ENCODE data around the gene GCK. TPM values are rescaled to one million over a fixed set of nuclear protein-coding genes. Genes with fewer than 3 reads are reported as not detected.

The GCK gene
- total RNA-seq, 1 experiment from 2014 or later = not detected

DNA sequence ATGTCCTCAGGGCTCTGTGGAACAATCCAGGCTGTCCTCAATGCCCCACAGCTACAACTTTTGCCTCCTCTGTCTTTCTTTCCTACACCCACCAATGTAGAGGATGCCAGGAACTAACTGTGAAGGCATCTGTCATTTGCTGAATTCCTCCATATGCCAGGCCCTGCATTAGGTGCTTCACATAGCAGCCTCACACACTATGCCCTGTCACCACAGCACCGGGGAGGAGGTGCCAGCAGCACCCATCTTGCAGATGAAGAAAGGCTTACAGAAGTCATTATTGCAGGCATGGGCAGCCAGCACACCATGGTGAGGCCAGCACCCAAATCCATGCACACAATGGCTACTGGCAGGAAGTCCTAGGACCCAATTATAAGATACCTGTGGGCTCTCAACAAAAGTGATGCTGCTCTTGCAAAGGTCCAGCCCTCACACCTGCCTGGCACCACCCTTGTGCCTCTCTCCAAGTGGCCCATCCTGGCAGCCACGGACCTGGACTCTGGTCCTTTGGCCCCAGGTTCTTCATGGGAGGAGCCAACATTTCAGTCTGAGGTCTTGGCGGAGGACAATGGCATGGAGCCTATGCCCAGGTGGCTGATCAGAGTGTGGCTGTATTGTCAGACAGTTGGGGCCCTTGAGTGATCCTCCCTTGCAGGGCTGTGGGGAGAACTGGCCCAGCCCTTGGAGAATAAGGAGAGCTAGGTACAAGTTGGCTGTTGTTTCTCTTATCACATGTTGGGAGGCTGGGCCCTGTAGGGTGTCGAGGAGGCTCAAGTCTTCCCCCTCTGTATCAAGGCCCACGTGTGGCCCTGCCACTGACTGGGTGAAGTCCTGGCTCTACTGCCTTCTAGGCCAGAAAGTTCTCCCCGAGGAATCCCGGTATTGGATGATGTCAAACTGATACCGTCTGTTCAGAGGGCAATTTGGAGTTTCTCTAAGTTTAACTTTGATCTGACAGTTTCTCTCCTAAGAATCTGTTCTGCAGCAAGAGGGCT is 33.8 kb downstream of the GCK start:
- no peak for DNase-seq
- H3K4me3 ChIP-seq = no peak overlapping the region
- H3K27me3 ChIP-seq = no peaks in the 10 kb centered on the region
- H3K9me3 ChIP-seq = no peaks in the 10 kb centered on the region
- H3K36me3 ChIP-seq = no peaks in the 10 kb centered on the region

DNA sequence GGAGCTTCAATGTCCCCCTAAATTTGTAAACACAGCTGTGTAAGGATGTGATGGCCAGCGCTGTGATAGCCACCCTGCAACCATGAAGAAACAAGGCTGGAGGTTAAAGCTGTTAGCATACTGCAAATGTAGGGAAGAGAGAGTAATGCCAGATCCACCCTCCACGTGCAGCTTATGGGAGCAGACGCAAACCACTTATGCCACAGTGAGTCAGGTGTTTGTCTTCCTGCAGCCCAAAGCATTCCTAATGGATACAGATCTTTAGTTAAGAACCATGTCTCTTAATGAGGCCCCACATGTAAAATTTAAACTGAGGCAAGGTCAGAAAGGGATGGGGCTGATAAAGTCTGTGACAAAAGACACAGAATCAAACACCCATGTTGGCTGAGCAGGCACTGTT is 34.5 kb downstream of the GCK start:
- H3K27me3 ChIP-seq = no peaks in the 10 kb centered on the region
- no peaks in the 10 kb centered on the region for H3K36me3 ChIP-seq
- no peak for DNase-seq
- H3K9me3 ChIP-seq = no peaks in the 10 kb centered on the region
- no peak overlapping the region for H3K4me3 ChIP-seq

- DNase-seq = no peak
- Histone ChIP-seq H3K36me3 (no peaks in the 10 kb centered on the region), H3K27me3 (no peaks in the 10 kb centered on the region), H3K4me3 (no peak overlapping the region), H3K9me3 (no peaks in the 10 kb centered on the region)
These were observed 35.3 kb downstream of the GCK start for GRCh38 chr7:44153948-44154335.

DNA sequence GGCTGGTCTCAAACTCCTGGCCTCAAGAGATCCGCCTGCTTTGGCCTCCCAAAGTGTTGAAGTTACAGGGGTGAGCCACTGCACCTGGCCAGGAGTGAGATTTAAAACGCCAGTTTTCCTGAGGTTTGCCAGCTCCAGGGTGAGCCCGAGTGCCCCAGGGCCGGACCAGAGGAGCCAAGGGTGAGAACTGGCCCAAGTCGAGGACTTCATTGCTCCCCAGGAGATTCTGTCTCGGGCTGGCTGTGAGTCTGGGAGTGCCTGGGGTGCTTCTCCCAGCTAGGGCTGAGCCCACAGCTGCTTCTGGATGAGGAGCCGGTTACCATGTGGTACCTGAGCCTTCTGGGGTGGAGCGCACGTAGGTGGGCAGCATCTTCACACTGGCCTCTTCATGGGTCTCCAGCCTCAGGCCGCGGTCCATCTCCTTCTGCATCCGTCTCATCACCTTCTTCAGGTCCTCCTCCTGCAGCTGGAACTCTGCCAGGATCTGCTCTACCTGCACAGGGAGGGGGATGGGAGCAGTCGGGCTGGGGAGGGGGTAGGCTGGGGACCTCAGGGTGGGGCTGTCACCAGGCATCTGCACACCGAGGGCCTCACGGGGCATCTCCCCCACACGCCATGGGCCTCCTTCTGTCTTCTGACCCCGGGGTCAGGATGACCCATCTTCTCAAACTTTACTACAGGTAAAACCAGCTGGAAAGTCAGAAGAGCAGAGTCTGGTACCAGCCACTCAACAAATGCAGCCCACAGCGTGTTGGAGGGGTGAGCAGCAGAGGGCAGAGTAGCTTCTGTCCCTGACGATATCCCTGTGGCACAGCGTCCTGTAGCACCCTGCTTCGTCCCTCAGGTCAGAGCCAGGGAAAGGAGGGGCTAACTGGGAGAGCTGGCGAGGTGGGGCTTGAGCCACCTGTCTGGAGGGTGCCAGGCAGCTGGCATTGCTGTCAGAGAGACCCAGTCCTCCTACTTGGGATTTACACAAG is 36.0 kb downstream of the GCK start:
- Histone ChIP-seq H3K9me3 (no peaks in the 10 kb centered on the region), H3K4me3 (no peak overlapping the region), H3K36me3 (no peaks in the 10 kb centered on the region), H3K27me3 (no peaks in the 10 kb centered on the region)
- DNase-seq = no peak

DNA sequence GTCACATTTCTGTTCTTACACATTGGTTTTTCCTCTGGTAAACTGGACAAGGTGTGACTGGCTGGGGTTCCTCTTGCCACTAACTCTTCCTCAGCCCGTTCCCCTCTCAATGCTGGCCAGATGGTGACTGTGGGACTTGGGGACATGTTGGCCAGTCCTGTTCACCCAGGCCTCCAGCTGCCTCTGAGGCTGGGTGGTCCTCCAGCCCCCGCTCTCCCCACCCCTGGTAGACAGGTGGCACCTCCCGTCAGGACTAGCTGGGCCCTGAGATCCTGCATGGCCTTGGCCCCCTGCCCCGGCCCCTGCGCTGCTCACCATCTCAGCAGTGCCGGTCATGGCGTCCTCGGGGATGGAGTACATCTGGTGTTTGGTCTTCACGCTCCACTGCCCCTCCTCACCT is 37.3 kb downstream of the GCK start:
- H3K27me3 ChIP-seq = no peaks in the 10 kb centered on the region
- no peak for DNase-seq

GRCh38 chr7:44150966-44151941 is 38.0 kb downstream of the GCK start:
- Histone ChIP-seq H3K36me3 (no peaks in the 10 kb centered on the region), H3K27me3 (no peaks in the 10 kb centered on the region), H3K9me3 (no peaks in the 10 kb centered on the region), H3K4me3 (no peak overlapping the region)
- no peak for DNase-seq

More for the DNA sequence above, 37.3 kb downstream of the GCK start:
- H3K9me3 ChIP-seq = no peaks in the 10 kb centered on the region
- H3K4me3 ChIP-seq = no peak overlapping the region
- no peaks in the 10 kb centered on the region for H3K36me3 ChIP-seq

GRCh38 chr7:44150466-44150832 is 38.8 kb downstream of the GCK start:
- no peaks in the 10 kb centered on the region for H3K36me3 ChIP-seq
- H3K4me3 ChIP-seq = no peak overlapping the region
- DNase-seq = no peak
- H3K27me3 ChIP-seq = no peaks in the 10 kb centered on the region
- no peaks in the 10 kb centered on the region for H3K9me3 ChIP-seq

GRCh38 chr7:44149571-44150465 is 39.4 kb downstream of the GCK start:
- Histone ChIP-seq H3K9me3 (no peaks in the 10 kb centered on the region), H3K27me3 (no peaks in the 10 kb centered on the region), H3K36me3 (no peaks in the 10 kb centered on the region), H3K4me3 (no peak overlapping the region)
- no peak for DNase-seq

DNA sequence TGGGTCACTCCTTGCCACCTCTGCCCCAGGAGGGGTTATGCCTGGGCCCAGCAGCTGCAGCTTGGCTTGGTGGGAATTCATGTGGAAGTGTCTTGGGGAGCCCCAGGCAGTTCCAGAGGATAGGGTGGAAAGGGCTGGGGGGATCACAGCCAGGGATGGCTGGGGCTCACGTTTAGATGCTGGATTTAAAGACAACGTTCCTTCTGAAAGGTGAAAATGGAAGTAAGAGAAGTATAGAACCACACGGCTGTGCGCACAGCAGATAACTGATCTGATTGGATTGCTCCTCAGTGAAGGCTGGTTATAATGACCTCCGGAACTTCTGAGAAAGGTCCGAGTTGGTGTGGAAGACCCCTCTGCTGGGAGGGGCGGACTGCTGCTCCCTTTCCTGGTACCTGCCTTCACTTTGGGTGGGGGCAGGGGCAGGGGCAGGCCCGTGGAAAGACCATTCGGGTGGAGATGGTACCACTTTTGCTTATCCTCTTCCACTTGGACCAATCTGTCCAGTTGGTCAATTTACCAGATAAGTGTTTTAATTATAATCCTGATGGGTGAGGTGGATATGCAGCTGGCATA is 40.2 kb downstream of the GCK start:
- H3K4me3 ChIP-seq = no peak overlapping the region
- H3K36me3 ChIP-seq = no peaks in the 10 kb centered on the region
- no peaks in the 10 kb centered on the region for H3K9me3 ChIP-seq
- no peak for DNase-seq
- H3K27me3 ChIP-seq = no peaks in the 10 kb centered on the region

DNA sequence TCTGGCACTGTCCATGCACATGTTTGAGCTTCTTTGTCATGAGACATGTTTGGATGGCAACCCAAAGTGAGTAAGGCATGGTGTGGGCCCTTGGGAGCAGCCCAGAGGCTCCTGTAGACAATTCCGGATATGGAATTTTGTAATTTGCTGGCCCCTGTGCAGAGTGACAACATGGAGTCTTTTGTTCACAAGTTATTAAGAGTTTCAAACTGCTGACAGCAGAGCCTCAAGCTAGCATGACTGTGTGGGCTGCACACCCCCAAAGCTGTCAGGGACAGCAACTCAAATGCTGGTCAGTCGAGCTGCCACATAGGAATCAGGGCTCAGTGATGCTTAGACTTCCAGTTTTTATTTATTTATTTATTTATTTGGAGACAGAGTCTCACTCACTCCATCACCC is 41.1 kb downstream of the GCK start:
- no peaks in the 10 kb centered on the region for H3K36me3 ChIP-seq
- no peak for DNase-seq
- no peaks in the 10 kb centered on the region for H3K9me3 ChIP-seq
- H3K27me3 ChIP-seq = no peaks in the 10 kb centered on the region
- H3K4me3 ChIP-seq = no peak overlapping the region

DNA sequence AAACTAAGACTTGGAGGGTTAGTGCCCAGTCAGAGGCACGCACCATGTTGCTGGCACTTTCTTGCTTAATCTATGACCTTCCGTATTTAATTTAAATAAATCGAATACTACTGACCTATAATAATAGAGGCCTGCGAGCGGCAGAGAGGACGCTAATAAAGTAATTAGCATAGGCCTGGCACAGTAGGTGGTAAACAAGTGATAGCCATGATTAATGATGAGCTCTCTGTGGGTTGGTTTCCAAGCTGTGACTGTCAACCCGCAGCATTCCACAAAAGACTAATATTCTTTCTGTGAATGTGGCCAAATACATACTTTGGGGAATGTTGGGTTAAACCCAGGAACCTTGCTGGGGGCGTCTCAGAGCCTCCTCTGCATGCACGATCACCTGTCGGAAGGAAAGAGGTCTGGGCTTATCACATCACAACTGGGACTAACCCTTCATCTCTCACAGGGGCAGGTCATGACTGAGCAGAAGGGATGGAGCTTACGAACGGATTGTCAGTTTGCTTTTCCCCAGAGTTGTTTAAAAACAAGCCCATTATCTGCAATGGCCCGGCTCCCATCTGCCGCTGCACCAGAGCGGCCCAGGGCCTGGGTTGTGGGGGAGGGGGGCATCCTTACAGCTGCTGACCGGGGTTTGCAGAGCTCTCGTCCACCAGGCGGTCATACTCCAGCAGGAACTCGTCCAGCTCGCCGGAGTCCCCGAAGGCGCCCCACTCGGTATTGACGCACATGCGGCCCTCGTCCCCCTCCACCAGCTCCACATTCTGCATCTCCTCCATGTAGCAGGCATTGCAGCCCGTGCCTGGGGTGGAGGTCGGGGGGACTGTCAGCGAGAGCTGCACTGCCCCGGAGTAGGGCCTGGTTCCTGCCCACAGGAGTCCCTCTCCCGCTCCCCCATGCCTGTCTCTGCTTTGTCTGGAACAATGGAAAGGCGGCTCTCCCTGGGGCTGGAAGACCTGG is 41.9 kb downstream of the GCK start:
- no peak for DNase-seq
- Histone ChIP-seq H3K4me3 (no peak overlapping the region), H3K9me3 (no peaks in the 10 kb centered on the region), H3K27me3 (no peaks in the 10 kb centered on the region), H3K36me3 (no peaks in the 10 kb centered on the region)

DNA sequence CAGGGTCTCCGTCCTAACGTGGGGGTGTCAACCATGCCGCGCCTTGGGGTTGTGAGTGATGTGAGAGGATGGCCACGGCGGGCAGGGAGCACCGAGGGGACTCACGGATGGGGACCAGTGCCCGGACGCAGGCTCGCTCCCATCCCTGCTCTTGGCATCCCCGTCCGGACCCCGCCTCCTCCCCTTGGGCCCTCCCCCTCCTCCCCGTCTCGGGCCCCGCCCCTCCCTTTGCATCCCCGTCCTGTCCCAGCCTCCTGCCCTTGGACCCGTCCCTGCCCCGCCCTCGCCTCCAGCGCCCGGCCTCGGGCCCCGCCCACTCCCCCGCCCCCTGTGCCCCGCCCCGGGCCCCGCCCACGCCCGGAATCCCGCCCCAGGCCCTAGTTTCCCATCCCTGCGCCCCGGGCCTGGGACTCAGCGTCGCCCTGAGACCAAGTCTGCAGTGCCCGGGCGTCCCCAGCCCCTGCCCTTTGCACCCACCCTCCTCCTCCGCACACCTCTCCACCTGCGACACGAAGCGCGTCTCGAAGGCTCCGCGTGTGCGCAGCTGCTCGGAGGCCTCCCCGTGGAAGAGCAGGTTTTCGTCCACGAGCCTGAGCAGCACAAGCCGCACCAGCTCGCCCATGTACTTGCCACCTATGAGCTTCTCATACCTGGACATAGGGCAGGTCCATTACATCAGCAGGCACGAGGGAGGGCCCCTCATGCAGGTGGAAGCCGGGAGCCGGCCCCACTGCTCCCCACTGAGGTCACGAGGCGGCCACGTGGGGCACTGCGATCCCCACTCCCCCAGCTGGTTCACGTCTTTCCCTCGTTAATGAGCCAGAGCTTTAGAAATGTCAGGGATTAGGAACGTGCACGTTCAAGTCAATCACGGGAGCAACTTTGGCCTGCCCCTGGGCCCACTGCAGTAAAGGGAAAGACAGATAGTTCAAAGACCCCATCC is 43.0 kb downstream of the GCK start:
- DNase-seq = peak; percentile 73
- Histone ChIP-seq H3K36me3 (no peaks in the 10 kb centered on the region), H3K9me3 (no peaks in the 10 kb centered on the region), H3K27me3 (no peaks in the 10 kb centered on the region), H3K4me3 (no peak overlapping the region; the same call in 1 of the 2 replicates)

DNA sequence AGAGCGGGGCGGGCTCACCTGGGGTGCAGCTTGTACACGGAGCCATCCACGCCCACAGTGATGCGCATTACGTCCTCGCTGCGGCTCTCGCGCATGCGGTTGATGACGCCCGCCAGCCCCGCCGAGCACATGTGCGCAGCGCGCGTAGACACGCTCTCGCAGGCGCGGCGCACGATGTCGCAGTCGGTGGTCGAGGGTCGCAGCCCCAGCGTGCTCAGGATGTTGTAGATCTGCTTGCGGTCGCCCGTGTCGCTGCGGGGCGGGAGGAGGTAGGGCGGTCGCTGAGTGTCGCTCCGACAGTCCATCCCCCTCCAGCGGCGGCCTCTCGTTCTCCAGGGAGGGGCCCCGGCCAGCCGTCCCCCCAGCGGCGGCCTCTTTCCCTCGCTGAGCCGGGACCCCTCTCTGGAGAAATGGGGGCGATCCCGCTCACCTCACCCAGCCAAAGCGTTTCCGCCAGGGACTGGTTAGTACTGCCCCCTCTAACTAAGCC is 43.7 kb downstream of the GCK start:
- H3K36me3 ChIP-seq = no peaks in the 10 kb centered on the region
- no peak for DNase-seq
- H3K27me3 ChIP-seq = no peaks in the 10 kb centered on the region
- H3K4me3 ChIP-seq = no peak overlapping the region; the same call in 1 of the 2 replicates
- H3K9me3 ChIP-seq = no peaks in the 10 kb centered on the region

Measured in MG63 (cell line).